BJ (cell line): ENCODE data around the gene CPEB3. TPM values are rescaled to one million over a fixed set of nuclear protein-coding genes. Genes with fewer than 3 reads are reported as not detected.

Experiments
- CTCF ChIA-PET: fragments of 350-600 bp; formaldehyde crosslinking; extraction: SDS; loops from one replicate; lab custom pipeline; 2021; ENCODE audit warnings: antibody characterized with exemption, inconsistent platforms; lab: Yijun Ruan, JAX
- POLR2A ChIA-PET: fragments of 300-600 bp; sonication (Branson Sonifier 250); formaldehyde crosslinking; extraction: SDS; loops from one replicate; lab custom pipeline; 2021; ENCODE audit warnings: antibody characterized with exemption; lab: Charles Lee
- DNase-seq: peaks from one replicate; pipeline ENCODE4 v3.0.0-alpha.2; 2011; ENCODE audit warnings: low read depth
- H3K27me3 ChIP-seq: 2 replicates; pipeline ENCODE4 v1.6.0; 2011; ENCODE audit warnings: low read length; ENCODE audit not compliant: control insufficient read depth, insufficient read depth
- H3K36me3 ChIP-seq: 2 replicates; pipeline ENCODE4 v1.5.1; 2011; ENCODE audit warnings: low read length; ENCODE audit not compliant: control insufficient read depth, insufficient read depth
- H3K4me3 ChIP-seq: 2 replicates; pipeline ENCODE4 v1.5.1; 2011; ENCODE audit warnings: low read depth, mild to moderate bottlenecking, control low read depth, low read length
- CTCF ChIP-seq: IDR thresholded peaks from 2 replicates; pipeline ENCODE4 v1.5.1; 2011; ENCODE audit warnings: low read depth, mild to moderate bottlenecking, control low read depth, inconsistent platforms, low read length, moderate library complexity; ENCODE audit not compliant: insufficient read depth
- polyA plus RNA-seq: library from polyadenylated mRNA; depleted of rRNA; stranded (reverse); fragments of >200 nt; gene quantifications from 2 replicates; pipeline ENCODE4 v1.2.3, GENCODE V29; 2011

The CPEB3 gene
- polyA plus RNA-seq, 1 experiment = 0.28 TPM

- CTCF ChIA-PET = no interaction called here
Observed at GRCh38 chr10:92316610-92317009, 25.7 kb upstream of the CPEB3 start.

DNA sequence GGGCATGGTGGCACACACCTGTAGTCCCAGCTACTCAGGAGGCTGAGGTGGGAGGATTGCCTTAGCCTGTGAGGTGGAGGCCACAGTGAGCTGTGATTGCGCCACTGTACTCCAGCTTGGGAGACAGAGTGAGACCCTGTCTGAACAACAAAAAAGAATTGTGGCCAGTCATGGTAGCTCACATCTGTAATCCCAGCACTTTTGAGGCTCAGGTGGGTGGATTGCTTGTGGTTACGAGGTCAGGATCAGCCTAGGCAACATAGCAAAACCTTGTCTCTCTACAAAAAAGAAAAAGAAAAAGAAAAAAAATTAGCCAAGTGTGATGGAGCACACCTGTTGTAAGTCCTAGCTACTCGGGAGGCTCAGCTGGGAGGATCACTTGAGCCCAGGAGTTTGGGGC is 22.9 kb upstream of the CPEB3 start:
- Histone ChIP-seq H3K4me3 (no peak overlapping the region), H3K36me3 (peaks cover 3% of the 10 kb centered on the region), H3K27me3 (no peaks in the 10 kb centered on the region)
- no peak for DNase-seq
- POLR2A ChIA-PET = interaction anchor here (0.7 kb wide), 1 partner anchor 22 kb away, joined by 3 read pairs; no protein-coding TSS in a partner anchor
- TF ChIP-seq CTCF = no peak
- CTCF ChIA-PET = interaction anchor here (1.8 kb wide), 1 partner anchor 9 kb away, joined by 10 read pairs; no protein-coding TSS in a partner anchor

More at GRCh38 chr10:92316610-92317009, 25.7 kb upstream of the CPEB3 start:
- no peak for TF ChIP-seq CTCF
- peaks cover 3% of the 10 kb centered on the region for H3K36me3 ChIP-seq
- POLR2A ChIA-PET = no interaction called here
- H3K27me3 ChIP-seq = no peaks in the 10 kb centered on the region
- no peak overlapping the region for H3K4me3 ChIP-seq
- no peak for DNase-seq

GRCh38 chr10:92309272-92309671 is 18.4 kb upstream of the CPEB3 start:
- POLR2A ChIA-PET = interaction anchor here (0.6 kb wide), 1 partner anchor 1128 kb away, joined by 3 read pairs; no protein-coding TSS in a partner anchor
- no peaks in the 10 kb centered on the region for H3K27me3 ChIP-seq
- CTCF ChIA-PET = interaction anchor here (0.5 to 1.5 kb wide), 4 partner anchors 11 to 240 kb away, joined by 3 to 4 read pairs (median 3); no protein-coding TSS in a partner anchor
- no peak for DNase-seq
- no peak for TF ChIP-seq CTCF
- H3K36me3 ChIP-seq = peaks cover 3% of the 10 kb centered on the region
- no peak overlapping the region for H3K4me3 ChIP-seq

DNA sequence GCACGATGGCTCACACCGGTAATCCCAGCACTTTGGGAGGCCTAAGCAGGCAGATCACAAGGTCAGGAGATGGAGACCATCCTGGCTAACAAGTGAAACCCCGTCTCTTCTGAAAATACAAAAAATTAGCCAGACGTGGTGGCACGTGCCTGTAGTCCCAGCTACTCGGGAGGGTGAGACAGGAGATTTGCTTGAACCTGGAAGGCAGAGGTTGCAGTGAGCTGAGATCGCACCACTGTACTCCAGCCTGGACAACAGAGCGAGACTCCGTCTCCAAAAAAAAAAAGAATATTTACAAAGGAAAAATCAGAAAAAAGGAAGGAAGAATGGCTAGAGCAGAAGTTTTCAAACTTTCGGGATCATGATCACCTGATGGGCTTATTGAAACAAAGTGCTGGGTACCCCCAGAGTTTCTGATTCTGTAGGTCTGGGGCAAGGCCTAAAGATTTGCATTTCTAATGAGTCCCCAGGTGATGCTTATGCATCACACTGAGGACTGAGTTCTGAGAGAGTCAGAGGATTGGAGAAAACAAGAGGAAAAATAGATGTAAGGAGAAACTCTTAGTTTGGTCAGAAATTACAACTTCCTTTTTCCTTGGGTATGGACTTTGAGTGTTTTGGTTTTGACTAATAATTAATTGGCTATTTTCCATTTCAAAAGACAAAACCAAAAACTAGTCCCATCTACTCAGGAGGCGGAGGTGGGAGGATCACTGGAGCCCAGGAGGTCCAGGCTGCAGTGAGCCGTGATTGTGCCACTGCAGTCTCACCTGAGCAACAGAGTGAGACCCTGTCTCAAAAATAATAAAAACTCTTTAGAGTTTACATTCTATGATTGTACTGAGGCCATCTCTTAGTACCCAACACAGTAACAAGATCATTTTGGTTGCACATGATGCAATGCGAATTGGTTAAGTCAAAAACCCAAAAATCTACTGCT is 14.5 kb upstream of the CPEB3 start:
- POLR2A ChIA-PET = no interaction called here
- TF ChIP-seq CTCF = no peak

GRCh38 chr10:92304061-92304460 is 13.2 kb upstream of the CPEB3 start:
- Histone ChIP-seq H3K36me3 (no peaks in the 10 kb centered on the region), H3K27me3 (no peaks in the 10 kb centered on the region), H3K4me3 (no peak overlapping the region)
- DNase-seq = no peak
- no peak for TF ChIP-seq CTCF
- CTCF ChIA-PET = interaction anchor here (0.7 to 1.4 kb wide), 3 partner anchors 10 to 29 kb away, joined by 3 to 10 read pairs (median 3); no protein-coding TSS in a partner anchor
- POLR2A ChIA-PET = no interaction called here

More for the DNA sequence above, 14.5 kb upstream of the CPEB3 start:
- no peak for DNase-seq
- CTCF ChIA-PET = interaction anchor here (0.7 to 1.4 kb wide), 3 partner anchors 8 to 295 kb away, joined by 3 to 10 read pairs (median 3); no protein-coding TSS in a partner anchor
- H3K27me3 ChIP-seq = no peaks in the 10 kb centered on the region
- no peak overlapping the region for H3K4me3 ChIP-seq
- no peaks in the 10 kb centered on the region for H3K36me3 ChIP-seq
